Upper lobe of left lung (tissue), 6 donors: ENCODE data around the gene PTGIR. TPM values are rescaled to one million over a fixed set of nuclear protein-coding genes. Genes with fewer than 3 reads are reported as not detected.

Experiments used
- ATAC-seq, 2 donors: fragments of 200-7000 bp; cut with Tn5 transposase; one replicate each; pipeline ENCODE4 v1.9.1; 2022; ENCODE audit warnings: mild to moderate bottlenecking in 2 of 2, moderate library complexity in 2 of 2; ENCODE audit not compliant: low FRiP score in 2 of 2
- DNase-seq, 2 donors: peaks; one replicate each; pipeline ENCODE4 v3.0.0-alpha.2; 2019 to 2020
- H3K27ac ChIP-seq, 4 donors: fragments of 200-600 bp; sonication (generic); one replicate each; pipeline ENCODE4 v1.5.1; 2016 to 2019
- H3K27me3 ChIP-seq, 4 donors: fragments of 200-600 bp; sonication (generic); one replicate each; pipeline ENCODE4 v1.5.1; 2017 to 2019
- H3K36me3 ChIP-seq, 4 donors: fragments of 200-600 bp; sonication (generic); one replicate each; pipeline ENCODE4 v1.5.1; 2016 to 2019
- H3K4me1 ChIP-seq, 4 donors: fragments of 200-600 bp; sonication (generic); one replicate each; pipeline ENCODE4 v1.5.1; 2018 to 2019
- H3K4me3 ChIP-seq, 4 donors: fragments of 200-600 bp; sonication (generic); one replicate each; pipeline ENCODE4 v1.5.1; 2017 to 2019; ENCODE audit warnings: mild to moderate bottlenecking in 2 of 4, moderate library complexity in 1 of 4
- H3K9me3 ChIP-seq, 4 donors: fragments of 200-600 bp; sonication (generic); one replicate each; pipeline ENCODE4 v1.5.1; 2018 to 2019
- EP300 ChIP-seq, 4 donors: sonication (generic); formaldehyde crosslinking; IDR thresholded peaks; one replicate each; pipeline ENCODE4 v1.5.1; 2017; ENCODE audit warnings: antibody characterized with exemption in 4 of 4, control low read depth in 2 of 4
- POLR2A ChIP-seq, 4 donors: fragments of 450-650 bp; IDR thresholded peaks; one replicate each; pipeline ENCODE4 v1.5.1; 2016 to 2017; ENCODE audit warnings: antibody characterized with exemption in 4 of 4, mild to moderate bottlenecking in 2 of 4
- POLR2AphosphoS5 ChIP-seq, 2 donors: sonication (generic); formaldehyde crosslinking; IDR thresholded peaks; one replicate each; pipeline ENCODE4 v1.5.1; 2017; ENCODE audit warnings: antibody characterized with exemption in 2 of 2
- WGBS, 2 donors: methylation state at CpG; one replicate each; pipeline ENCODE4 v1.1.5; 2017 to 2018; 5-methylcytosine and 5-hydroxymethylcytosine counted together
- total RNA-seq, 6 donors: library from RNA; depleted of rRNA in 4 of 6; stranded (reverse); fragments of >200 nt in 4 of 6; gene quantifications; one replicate each; pipeline versions ENCODE4 v1.1.0 to v1.2.1, GENCODE V29; 2016 to 2021
- TF ChIP-seq, protein P1 (sequence below), 6 experiments: fragments of 450-650 bp in 4 of 6; fragments of 200-600 bp in 2 of 6; sonication (generic) in 2 of 6; IDR thresholded peaks; one replicate each; pipeline ENCODE4 v1.5.1; 2016 to 2019; ENCODE audit warnings: antibody characterized with exemption in 6 of 6
- donor health status: DM: no; HTN: no; CAD: no; lungs with moderate emphysema.
- donor health status: DM: no; HTN: yes; CAD: no; lungs with severe emphysema.

Gene PTGIR
- total RNA-seq, 6 donors from 2014 or later: 6.4 to 26.0 (median 11.1) TPM

DNA sequence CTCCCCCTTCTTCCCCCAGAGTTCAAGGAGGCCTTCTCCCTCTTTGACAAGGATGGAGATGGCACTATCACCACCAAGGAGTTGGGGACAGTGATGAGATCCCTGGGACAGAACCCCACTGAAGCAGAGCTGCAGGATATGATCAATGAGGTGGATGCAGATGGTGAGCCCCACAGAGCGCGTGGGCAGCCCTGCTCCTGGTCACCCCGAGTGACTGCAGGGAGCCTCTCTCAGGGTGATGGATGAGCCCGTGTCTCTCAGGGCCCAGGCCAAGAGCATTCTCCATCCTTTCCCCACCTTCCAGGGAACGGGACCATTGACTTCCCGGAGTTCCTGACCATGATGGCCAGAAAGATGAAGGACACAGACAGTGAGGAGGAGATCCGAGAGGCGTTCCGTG is 16.7 kb downstream of the PTGIR start:
- Histone ChIP-seq H3K4me1 (peaks cover 20 to 25% (median 22%) of the 10 kb centered on the region in 4 donors), H3K27me3 (no peaks in the 10 kb centered on the region), H3K27ac (no peak overlapping the region), H3K9me3 (no peaks in the 10 kb centered on the region), H3K4me3 (no peak overlapping the region), H3K36me3 (peaks cover 20 to 62% (median 55%) of the 10 kb centered on the region in 4 donors)
- TF ChIP-seq, protein P1, sequence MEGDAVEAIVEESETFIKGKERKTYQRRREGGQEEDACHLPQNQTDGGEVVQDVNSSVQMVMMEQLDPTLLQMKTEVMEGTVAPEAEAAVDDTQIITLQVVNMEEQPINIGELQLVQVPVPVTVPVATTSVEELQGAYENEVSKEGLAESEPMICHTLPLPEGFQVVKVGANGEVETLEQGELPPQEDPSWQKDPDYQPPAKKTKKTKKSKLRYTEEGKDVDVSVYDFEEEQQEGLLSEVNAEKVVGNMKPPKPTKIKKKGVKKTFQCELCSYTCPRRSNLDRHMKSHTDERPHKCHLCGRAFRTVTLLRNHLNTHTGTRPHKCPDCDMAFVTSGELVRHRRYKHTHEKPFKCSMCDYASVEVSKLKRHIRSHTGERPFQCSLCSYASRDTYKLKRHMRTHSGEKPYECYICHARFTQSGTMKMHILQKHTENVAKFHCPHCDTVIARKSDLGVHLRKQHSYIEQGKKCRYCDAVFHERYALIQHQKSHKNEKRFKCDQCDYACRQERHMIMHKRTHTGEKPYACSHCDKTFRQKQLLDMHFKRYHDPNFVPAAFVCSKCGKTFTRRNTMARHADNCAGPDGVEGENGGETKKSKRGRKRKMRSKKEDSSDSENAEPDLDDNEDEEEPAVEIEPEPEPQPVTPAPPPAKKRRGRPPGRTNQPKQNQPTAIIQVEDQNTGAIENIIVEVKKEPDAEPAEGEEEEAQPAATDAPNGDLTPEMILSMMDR (IDR thresholded peaks at IDR 0.05): no peak
- TF ChIP-seq POLR2AphosphoS5 (IDR thresholded peaks at IDR 0.05): no peak
- TF ChIP-seq POLR2A (IDR thresholded peaks at IDR 0.05): no peak
- no peak for TF ChIP-seq EP300 (IDR thresholded peaks at IDR 0.05)
- WGBS, 2 donors: 92 to 100% methylated on average over 4 to 9 of the region's 9 CpGs
- DNase-seq: no peak
- ATAC-seq: no peak

DNA sequence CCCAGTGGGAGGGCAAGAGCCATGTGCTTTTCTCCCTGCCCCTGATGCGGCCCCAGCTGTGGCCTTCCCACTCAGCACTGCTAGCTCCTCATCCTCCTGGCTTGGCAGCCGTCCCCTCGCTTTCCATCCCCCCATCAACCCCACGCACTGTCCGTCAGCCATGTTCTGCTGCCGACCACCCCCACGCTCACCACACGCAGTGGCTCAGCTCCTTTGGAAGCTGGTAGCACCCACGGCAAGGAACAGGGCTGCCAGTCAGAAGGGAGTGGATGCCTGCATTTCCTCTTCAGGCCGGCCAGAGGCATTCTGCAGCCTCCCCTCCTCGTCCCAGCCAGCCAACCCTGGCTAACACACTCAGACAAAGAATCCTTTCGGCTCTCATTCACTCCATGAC is 17.4 kb downstream of the PTGIR start:
- Histone ChIP-seq H3K4me3 (no peak overlapping the region), H3K36me3 (peaks cover 20 to 62% (median 55%) of the 10 kb centered on the region in 4 donors), H3K9me3 (no peaks in the 10 kb centered on the region), H3K27ac (no peak overlapping the region), H3K4me1 (peaks cover 28 to 33% (median 29%) of the 10 kb centered on the region in 4 donors), H3K27me3 (no peaks in the 10 kb centered on the region)
- DNase-seq (no peak), ATAC-seq (no peak)
- 89 to 90% methylated on average over 12 of the region's 12 CpGs for WGBS, 2 donors
- TF ChIP-seq EP300 (IDR thresholded peaks at IDR 0.05): no peak
- TF ChIP-seq, protein P1 (IDR thresholded peaks at IDR 0.05): no peak
- no peak for TF ChIP-seq POLR2AphosphoS5 (IDR thresholded peaks at IDR 0.05)

DNA sequence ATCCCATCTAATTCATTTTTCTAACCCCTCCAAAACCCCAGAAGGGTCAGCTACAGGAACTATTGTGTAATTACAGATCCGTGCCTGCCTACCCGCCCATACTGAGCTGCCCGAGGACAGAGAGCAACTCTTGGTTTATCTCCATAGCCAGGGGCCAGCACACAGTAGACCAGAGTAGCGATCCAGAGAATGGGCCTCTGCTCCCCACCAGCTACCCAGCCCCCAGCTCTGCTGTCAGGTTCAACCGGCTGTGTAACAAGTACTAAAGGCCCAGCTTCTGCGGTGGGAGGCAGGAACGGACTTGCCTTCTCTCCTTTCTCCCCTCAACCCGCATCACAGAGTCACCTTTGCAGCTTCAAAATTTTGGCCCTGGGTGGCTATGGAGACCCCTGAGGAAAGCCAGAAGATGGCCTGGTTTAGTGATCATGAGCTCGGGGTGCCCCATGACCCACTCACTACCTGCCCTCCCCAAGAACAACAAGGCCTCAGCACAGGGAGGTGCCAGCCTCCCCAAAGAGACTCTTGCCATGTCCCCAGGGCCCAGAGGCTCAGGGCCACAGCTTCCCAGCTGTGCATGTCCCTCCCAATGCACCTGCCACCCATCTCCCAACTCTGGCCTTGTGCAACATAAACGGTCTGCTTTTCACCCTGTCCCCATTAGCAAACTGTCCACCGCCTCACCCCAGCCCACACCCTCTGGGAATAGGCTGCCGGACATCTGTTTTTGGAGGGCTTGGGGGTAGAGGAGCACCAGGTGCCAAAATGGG is 18.0 kb downstream of the PTGIR start:
- H3K27ac ChIP-seq: no peak overlapping the region
- peaks cover 20 to 62% (median 55%) of the 10 kb centered on the region in 4 donors for H3K36me3 ChIP-seq
- H3K4me3 ChIP-seq: no peak overlapping the region
- peaks cover 28 to 33% (median 33%) of the 10 kb centered on the region in 4 donors for H3K4me1 ChIP-seq
- 81 to 86% methylated on average over 7 to 12 of the region's 12 CpGs for WGBS, 2 donors
- TF ChIP-seq POLR2AphosphoS5 (IDR thresholded peaks at IDR 0.05) (no peak), EP300 (IDR thresholded peaks at IDR 0.05) (no peak), POLR2A (IDR thresholded peaks at IDR 0.05) (no peak)
- TF ChIP-seq, protein P1 (IDR thresholded peaks at IDR 0.05): no peak
- no peaks in the 10 kb centered on the region for H3K9me3 ChIP-seq
- H3K27me3 ChIP-seq: no peaks in the 10 kb centered on the region
- no peak for ATAC-seq
- DNase-seq: no peak

DNA sequence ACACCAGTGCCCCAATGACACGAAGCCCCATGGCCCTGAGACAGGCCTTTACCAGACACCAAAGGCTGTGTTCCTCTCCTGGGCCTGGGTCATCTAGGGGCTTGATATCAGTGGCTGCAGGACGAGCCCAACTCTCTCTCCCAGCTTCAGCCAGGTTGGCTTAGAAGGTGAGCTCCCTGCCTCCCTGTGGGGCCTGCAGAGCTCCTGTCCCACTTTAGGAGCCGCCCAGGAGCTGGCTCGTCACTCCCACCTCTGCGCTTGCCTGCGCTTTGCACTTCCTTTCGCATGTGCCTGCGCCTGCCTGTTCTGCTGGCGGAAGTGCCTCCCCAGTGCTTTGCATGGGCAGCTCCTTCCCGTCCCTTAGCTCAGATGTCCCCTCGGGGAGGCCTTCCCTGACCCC is 18.9 kb downstream of the PTGIR start:
- 91 to 92% methylated on average over 8 to 9 of the region's 11 CpGs for WGBS, 2 donors
- TF ChIP-seq POLR2AphosphoS5 (IDR thresholded peaks at IDR 0.05): no peak
- Histone ChIP-seq H3K27me3 (no peaks in the 10 kb centered on the region), H3K4me3 (no peak overlapping the region), H3K36me3 (peaks cover 20 to 61% (median 55%) of the 10 kb centered on the region in 4 donors), H3K27ac (no peak overlapping the region), H3K9me3 (no peaks in the 10 kb centered on the region), H3K4me1 (peaks cover 26 to 28% (median 28%) of the 10 kb centered on the region in 4 donors)
- no peak for DNase-seq
- no peak for ATAC-seq

DNA sequence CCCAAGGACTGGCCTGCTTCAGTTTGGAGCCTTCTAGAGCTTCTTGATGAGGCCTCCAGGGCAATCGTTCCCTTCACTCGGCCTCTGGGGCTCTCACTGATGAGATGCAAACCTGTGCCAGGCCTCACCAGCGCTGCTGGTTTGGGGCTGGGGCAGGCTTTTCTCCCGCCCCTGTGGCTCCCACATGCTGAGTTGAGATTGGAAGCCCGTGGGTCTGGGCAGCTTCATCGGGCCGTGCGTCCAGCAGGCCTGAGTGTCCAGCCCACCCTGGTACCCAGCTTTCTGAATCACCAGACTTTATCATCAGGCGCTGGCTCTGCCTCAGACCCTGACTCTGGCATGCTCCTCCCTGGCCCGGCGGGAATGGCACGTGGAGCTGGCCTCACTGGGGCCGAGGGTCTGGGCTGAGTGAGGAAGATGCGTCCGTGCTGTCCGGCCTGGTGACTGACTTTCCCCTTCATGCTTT is 19.5 kb downstream of the PTGIR start:
- Histone ChIP-seq H3K9me3 (no peaks in the 10 kb centered on the region), H3K36me3 (peaks cover 20 to 55% (median 52%) of the 10 kb centered on the region in 4 donors), H3K27ac (peak overlapping the region in 2 of 4 donors; percentile 20), H3K4me3 (no peak overlapping the region), H3K4me1 (peaks cover 23 to 28% (median 27%) of the 10 kb centered on the region in 4 donors), H3K27me3 (no peaks in the 10 kb centered on the region)
- no peak for ATAC-seq
- TF ChIP-seq POLR2AphosphoS5 (IDR thresholded peaks at IDR 0.05): no peak
- TF ChIP-seq EP300 (IDR thresholded peaks at IDR 0.05): no peak
- TF ChIP-seq, protein P1 (IDR thresholded peaks at IDR 0.05): no peak
- TF ChIP-seq POLR2A (IDR thresholded peaks at IDR 0.05): no peak
- DNase-seq: no peak
- 80 to 94% methylated on average over 2 to 16 of the region's 16 CpGs for WGBS, 2 donors
